Raji (cell line): ENCODE results near the gene N4BP2L2.

Experiments
- POLR2A ChIP-seq: IDR thresholded peaks from 2 replicates; pipeline ENCODE4 v1.6.1; 2011; ENCODE audit warnings: low read depth, low read length, control low read depth; ENCODE audit not compliant: insufficient read depth

Gene N4BP2L2

DNA sequence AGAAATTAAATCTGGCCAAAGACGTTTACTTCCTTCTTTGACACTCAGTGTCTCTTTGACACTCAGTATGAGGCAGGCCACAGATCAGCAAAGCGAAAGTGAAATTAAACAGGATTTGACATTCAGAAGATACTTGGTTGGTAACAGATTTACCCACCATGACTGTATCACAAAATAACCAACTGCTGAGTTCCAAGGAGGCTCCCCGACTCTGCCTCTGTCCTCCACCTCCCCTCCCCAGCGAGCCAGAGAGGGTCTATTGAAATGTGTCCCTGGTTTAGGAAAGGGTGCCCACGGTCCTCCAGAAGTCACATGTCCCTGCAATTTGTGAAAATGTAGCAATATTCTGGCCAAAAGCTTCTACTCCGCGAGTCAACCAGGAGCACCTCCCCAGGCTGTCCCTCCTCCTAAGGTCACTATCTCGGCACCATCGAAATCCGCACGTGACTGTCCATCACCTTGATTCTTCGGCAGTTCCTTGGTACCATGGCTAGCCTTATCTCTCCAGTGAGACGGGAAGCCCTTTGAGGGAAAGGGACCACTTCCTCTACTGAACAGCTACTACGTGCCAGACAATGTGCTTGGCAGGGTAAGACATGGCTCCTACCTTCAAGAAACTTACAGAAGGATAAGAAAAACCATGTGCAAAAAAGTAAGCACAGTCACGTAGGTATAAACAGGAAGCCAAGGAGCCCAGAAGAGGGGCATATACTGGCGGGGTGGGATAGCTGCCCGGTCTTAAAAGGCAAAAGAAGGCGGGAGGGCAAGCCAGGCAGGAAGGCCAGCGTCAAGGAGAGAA, 112.2 kb downstream of the N4BP2L2 start:
- TF ChIP-seq POLR2A: no peak

- no peak for TF ChIP-seq POLR2A
Observed at GRCh38 chr13:32425158-32425557, 113.4 kb downstream of the N4BP2L2 start.

DNA sequence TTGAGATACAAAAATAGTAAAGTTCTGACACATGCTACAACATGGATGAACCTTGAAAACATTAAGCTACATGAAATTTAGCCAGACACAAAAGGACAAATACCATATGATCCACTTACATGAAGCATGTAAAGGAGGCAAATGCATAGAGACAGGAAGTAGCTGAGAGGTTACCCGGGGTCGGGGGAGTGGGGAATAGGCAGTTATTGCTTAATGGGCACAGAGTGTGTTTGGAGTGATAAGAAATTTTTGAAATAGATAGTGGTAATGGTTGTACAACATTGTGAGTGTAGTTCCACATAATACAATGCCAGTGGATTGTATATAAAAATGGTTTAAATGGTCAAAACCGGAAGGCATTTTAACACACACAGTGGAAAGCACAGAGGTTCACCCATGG, 115.0 kb downstream of the N4BP2L2 start:
- no peak for TF ChIP-seq POLR2A

GRCh38 chr13:32419862-32420261, 118.7 kb downstream of the N4BP2L2 start:
- no peak for TF ChIP-seq POLR2A

DNA sequence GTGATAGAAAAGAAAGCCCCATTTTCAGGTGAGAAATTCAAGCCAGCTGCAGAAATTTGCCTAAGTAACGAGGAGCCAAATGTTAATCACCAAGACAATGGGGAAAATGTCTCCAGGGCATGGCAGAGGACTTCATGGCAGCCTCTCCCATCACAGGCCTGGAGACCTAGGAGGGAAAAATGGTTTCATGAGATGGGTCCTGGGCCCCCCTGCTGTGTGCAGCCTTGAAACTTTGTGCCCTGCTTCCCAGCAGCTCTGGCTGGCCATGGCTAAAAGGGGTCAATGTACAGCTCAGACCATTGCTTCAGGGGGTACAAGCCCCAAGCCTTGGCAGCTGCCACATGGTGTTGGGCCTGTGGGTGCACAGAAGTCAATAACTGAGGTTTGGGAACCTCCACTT, 120.6 kb downstream of the N4BP2L2 start:
- TF ChIP-seq POLR2A: no peak

- no peak for TF ChIP-seq POLR2A
Observed at GRCh38 chr13:32415019-32415418, 123.6 kb downstream of the N4BP2L2 start.

DNA sequence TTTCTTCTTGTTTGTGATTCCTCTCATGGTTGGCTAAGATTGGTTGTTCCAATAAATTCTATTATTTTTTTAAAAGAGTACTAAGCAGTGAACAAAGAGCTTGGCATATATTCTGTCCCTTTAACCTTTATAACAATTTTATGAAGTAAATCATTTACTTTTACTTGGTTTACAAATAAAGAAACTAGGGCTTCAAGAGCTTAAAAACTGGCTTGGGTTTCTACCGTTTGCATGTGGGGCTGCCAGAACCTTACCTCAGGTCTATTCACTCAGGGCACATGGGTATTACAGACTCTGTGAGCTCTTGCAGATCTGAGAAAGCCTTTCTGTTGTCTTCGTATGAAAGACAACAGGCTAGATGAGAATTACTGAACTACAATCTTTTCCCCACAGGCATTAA, 124.0 kb downstream of the N4BP2L2 start:
- TF ChIP-seq POLR2A: no peak

- TF ChIP-seq POLR2A: no peak
Observed at GRCh38 chr13:32413284-32413683, 125.3 kb downstream of the N4BP2L2 start.

GRCh38 chr13:32409561-32410421, 128.8 kb downstream of the N4BP2L2 start:
- TF ChIP-seq POLR2A: no peak

DNA sequence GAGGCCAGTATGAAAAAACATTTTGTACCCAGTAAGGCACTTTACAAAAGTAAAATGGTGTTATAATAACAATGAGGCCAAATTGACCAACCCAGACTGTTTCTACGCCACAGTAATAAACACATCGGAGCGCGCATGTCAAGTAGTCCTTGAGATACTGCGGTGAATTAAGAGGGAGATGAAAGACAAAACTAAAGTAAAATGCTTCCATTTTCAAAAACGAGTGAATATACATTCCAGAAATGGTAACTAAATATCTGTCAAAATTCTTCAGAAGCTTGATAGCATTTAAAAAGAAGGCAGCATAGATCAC, 129.6 kb downstream of the N4BP2L2 start:
- no peak for TF ChIP-seq POLR2A

GRCh38 chr13:32408296-32409000, 130.1 kb downstream of the N4BP2L2 start:
- no peak for TF ChIP-seq POLR2A

DNA sequence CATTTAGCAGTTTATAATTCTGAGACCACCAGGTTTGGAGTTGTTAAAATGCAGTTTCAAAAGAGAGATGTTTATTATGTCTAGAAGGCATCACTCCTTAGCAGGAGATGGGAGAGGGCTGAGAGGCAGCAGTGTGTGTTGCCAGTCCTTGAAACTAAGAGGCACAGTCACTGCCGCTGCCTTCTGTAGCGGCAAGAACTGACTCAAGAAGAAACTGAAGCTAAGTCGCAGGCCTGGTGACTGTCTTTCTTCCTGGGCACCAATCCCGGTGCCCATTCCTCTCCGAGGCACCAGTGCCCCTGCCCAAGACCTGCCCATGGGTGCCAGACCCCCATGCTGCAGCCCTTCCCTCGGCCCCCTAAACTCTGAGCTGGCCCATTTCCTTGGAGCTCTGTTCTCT, 130.7 kb downstream of the N4BP2L2 start:
- TF ChIP-seq POLR2A: no peak

GRCh38 chr13:32403108-32403507, 135.5 kb downstream of the N4BP2L2 start:
- no peak for TF ChIP-seq POLR2A

- no peak for TF ChIP-seq POLR2A
Observed at GRCh38 chr13:32391101-32391619, 147.4 kb downstream of the N4BP2L2 start.

GRCh38 chr13:32390484-32390883, 148.1 kb downstream of the N4BP2L2 start:
- TF ChIP-seq POLR2A: no peak

- TF ChIP-seq POLR2A: no peak
Observed at GRCh38 chr13:32390048-32390447, 148.5 kb downstream of the N4BP2L2 start.

DNA sequence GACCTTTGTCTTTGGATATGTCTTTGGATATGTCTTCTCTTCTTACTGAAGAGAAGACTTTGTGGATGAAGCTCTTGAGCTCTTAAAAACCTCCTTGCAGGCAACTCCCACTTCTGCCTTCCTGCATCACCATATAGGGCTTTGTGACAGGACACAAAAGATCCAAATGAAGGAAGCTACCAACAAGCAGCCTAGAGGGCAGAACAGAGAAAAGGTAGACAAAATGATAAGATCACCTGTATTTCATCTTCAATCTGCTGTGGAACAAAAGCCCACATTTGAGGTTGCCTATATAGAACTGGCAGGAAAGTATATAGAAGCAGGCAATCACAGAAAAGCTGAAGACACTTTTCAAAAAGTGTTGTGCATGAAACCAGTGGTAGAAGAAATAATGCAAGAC, 153.2 kb downstream of the N4BP2L2 start:
- TF ChIP-seq POLR2A: no peak
